Islet precursor cell (in vitro differentiated cells): ENCODE results near the gene EIF3M.
"Not testable (repeated sequence)": the region's sequence is repeated elsewhere in the genome, so short reads cannot be mapped to it uniquely, and the experiment has no call there.

Source experiments
- DNase-seq: peaks from one replicate; pipeline ENCODE4 v3.0.0-alpha.2; 2018

The EIF3M gene

DNA sequence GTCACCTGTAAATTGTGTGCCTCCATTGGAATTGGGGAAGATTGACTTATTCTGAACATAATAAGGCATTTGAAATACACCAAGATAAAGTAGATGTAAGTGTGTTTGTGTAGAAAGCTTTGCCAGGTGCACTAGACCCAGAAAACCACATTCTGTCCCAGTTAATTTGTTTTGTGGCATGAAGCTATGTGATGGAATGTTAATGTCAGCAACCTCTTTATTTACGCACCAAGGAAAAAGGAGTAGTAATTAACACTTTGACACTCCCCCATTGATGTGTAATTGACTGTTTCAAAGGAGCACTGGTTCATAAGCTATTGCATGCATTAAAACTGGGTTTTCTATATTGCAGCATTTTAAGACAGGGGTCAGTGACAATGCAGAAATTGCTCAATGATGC is 14.3 kb downstream of the EIF3M start:
- DNase-seq = no peak

DNA sequence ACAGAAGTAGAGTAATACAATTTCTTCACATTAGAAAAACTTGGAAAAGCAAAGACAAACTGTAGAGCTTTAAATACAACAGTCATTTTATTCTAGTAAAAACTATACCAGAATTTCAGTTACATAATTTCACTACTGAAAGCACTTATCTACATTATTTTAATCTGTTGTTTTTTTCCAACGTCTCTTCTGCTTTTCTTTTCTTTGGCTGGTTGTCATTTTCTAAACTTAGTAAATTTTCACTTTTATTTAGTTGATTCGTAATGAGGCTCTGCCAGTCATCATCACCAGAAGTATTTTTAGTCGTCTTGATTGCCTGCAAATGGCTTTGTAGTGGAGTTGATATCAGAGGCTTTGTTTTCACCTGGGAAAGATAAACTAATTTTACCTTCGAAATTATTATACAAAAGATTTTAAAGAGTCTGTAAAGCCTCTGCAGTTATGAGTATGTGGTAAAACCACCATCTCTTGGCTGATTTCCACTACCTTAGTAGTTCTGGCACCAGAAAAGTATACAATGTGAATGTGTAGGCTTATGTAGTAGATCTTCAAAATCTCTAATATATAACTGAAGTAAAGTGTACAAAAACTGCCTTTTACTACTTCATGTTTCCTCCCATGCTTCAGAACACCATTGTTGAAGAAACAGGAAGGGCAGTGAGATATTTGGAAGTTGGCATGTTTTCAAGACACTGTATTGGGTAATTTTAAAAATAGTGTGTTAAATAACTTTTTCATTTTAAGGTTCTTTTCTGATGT is 19.2 kb downstream of the EIF3M start:
- DNase-seq = no peak

DNA sequence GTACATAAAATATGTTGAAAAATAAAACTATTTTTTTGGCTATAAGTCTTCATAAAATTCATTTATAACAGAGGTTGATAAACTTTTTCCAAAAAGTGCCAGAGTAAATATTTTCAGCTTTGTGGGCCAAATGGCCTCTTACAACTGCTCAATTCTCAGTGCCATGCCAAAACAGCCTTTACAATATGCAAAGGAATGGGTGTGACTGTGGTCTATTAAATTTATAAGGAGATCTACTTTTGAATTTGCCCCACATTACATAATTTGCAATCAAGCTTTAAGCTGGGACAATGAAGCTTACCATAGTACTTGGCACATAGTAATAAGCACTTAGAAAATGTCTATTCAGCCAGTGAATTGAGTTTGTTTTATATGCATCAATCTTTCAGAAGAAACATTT is 22.6 kb downstream of the EIF3M start:
- no peak for DNase-seq

DNA sequence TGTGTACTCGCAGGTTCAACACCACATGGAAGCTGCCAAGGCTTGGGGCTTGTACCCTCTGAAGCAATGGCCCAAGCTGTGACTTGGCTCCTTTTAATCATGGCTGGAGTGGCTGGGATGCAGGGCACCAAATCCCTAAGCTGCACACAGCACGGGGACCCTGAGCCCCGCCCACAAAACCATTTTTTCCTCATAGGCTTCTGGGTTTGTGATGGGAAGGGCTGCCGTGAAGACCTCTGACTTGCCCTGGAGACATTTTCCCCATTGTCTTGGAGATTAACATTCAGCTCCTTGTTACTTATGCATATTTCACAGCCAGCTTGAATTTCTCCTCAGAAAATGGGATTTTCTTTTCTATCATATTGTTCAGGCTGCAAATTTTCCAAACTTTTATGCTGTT is 25.2 kb downstream of the EIF3M start:
- DNase-seq = not testable (repeated sequence)

DNA sequence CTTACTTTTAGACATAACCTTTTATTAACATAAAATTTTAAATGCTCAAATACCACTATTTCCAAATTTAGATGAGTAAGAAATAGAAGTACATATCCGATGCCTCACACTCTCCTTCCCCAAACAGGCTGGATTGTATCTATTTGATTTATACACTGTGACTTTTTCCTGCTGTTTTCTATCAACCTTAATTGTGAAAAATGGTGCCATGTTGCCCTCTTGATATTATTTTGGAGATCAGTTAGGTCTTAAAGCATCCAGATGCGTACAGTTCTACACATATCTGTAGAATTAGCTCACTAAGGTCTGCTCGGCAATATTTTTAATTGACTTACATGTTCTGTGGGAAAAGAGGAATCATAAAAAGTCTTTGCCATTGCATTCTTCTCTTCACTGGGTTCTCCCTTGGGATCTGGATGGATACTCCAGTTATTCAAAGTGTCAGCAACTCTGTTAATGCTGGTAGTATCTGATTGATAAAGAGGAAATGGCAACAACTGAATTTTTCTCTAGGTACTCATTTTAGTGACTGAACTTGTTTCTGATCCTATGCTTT is 27.2 kb downstream of the EIF3M start:
- DNase-seq = no peak

DNA sequence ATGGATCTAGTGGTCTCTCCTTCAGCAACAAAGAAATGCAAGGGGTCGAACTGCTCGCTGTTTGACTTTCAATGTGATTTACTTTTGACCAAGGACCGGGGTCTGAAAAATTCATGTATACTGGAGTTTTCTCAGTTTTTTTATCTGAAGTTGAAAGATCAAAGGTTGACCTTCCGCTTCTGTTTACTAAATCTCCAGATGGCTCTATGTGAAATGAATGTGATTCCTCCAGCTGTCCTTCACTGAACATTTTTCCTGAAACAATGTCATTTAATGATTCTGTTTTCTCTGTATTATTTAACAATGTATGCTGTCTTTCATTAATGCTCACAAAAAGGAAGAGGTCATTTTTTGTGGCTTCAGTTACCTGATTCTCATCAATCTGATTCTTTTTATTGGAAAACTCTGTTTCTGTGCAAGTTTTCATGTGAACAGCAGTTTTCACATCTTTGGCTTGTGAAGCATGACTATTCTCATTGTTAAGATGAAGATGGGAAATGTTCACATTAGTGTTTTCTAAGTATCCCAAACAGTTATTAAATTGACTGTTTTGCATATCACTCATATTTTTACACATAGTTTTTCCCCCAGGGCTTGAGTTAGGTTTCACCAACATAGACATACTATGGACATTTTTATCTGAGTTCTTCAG is 30.0 kb downstream of the EIF3M start:
- DNase-seq = no peak

DNA sequence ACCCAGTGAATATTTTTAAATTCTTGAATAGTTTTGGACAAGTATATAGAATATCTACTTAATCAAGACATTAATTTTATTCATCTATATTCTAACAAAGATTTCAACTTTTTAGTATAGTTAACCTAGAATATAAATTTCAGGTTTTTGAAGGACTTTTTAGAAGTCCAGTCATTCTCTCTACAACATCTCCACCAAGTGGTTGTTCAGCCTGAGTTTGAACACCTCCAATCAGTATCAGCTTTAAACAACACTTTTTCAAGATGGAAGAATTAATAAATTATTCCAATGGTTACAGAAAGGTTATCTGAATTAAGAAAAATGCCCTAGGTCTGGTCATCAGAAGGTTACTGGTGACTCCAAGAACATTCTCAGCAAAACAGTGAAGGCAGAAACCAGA is 31.8 kb downstream of the EIF3M start:
- no peak for DNase-seq

DNA sequence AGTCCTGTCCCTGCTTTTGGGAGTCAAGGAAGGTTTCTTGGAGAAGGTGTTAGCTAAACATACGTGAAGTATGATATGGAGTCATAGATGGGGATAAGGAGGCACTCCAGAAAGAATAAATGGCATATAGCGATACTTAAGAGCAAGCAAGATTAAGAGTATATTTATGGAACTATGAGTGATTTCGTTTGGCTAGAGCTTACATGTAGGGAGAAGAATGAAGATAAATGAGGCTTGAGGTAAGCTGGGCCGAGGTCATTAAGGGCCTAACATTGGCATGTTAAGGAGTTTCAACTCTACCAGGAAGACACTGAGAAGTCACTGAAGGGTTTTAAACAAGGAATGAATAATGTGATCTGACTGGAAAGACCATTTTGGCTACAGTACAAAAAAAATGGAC is 33.3 kb downstream of the EIF3M start:
- no peak for DNase-seq

DNA sequence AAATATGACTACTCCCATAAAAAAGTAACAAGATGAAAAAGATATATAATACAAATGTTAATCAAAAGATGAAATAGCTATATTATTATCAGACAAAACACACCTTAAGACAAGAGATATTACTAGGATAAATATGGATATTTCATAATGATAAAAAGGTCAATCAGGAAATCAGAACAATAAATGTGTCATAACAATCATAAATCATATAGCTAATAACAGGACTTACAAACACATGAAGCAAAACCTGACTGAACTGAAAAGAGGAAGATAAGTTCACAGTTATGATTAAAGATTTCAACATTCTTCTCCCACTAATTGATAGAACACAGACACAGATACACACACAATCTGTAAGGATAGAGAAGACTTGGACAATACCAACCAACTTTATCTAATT is 47.2 kb downstream of the EIF3M start:
- DNase-seq = no peak

DNA sequence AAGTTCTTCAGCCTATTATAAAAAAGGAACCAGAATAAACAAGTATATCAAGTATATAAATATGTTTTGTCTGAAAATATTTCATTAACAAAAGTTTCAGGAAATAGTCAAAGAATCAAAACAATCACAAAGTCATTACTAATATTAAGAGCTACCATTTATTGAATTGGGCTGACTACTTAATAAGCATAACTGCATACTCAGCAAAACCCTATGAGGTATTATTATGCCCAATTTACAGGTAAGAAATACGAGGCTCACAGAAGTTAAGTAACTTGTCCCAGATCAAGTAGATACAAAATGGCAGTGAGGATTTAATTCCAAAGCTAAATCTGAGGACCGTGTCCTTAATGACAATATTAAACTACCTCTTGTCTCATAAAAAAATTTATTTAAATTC is 52.2 kb downstream of the EIF3M start:
- DNase-seq = no peak

DNA sequence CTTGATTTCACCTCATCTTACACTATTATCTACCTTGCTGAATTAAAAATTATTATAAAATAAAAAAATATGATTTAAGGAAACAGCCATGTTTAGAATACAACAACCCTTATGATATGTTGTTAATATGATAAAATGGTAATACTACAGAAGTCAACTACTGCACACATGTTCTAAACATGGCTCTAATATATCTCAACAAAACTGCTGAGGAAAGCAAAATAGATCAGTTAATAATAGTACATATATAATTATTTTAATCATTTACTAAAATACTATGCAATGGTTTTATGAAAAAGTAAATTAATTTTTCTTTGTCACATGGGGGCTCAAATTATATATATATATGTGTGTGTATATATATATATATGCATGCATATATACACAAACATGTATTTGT is 57.7 kb downstream of the EIF3M start:
- DNase-seq = no peak

DNA sequence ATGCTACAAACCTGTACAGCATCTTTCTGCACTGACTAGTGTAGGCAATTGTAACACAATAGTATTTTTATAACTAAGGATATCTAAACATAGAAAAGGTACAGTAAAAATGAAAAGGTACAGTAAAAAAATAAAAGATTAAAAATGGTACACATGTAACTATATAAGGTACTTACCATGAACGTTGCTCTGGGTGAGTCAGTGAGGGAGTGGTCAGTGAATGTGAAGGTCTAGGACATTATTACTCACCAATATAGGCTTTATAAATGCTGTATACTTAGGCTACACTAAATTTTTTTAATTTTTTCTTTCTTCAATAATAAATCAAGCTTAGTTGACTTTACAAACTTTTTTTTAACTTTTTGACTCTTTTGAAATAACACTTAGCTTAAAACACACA is 59.9 kb downstream of the EIF3M start:
- DNase-seq = no peak
